ENCODE measurements around the gene BTBD17. TPM values are rescaled to one million over a fixed set of nuclear protein-coding genes. Genes with fewer than 3 reads are reported as not detected.

BTBD17 gene
- polyA plus RNA-seq, 1 of the 3 experiments (the other 2 are of a cell fraction) = not detected

- CTCF ChIA-PET = interaction anchor here (0.9 to 8.6 kb wide), 6 partner anchors 11 to 174 kb away, joined by 3 to 80 read pairs (median 8); partner anchors contain the start of gene GPR142
- no peak for TF ChIP-seq SIN3A (IDR thresholded peaks at IDR 0.05; ENCODE audit: borderline replicate concordance, low read depth, low read length)
- TF ChIP-seq FOSL2 (IDR thresholded peaks at IDR 0.05; ENCODE audit: borderline replicate concordance, low read depth) = no peak
- no peak for TF ChIP-seq ZBTB33 (IDR thresholded peaks at IDR 0.05; ENCODE audit: borderline replicate concordance, low read depth)
- no peak for TF ChIP-seq SMC3 (IDR thresholded peaks at IDR 0.05; ENCODE audit: low read depth, low read length)
- no peak for TF ChIP-seq RFX5 (IDR thresholded peaks at IDR 0.05; ENCODE audit: low read length)
- no peak for TF ChIP-seq CTCF (IDR thresholded peaks at IDR 0.05)
- no peak for TF ChIP-seq RAD21 (IDR thresholded peaks at IDR 0.05; ENCODE audit: low read length)
- no peak for TF ChIP-seq REST (IDR thresholded peaks at IDR 0.05; ENCODE audit: low read depth, low read length)
- TF ChIP-seq TCF12 (IDR thresholded peaks at IDR 0.05) = no peak
- no peak for TF ChIP-seq NFIC (IDR thresholded peaks at IDR 0.05; ENCODE audit: borderline replicate concordance)
- TF ChIP-seq IRF3 (IDR thresholded peaks at IDR 0.05; ENCODE audit: low read depth, low read length) = no peak
- TF ChIP-seq EZH2phosphoT487 (IDR thresholded peaks at IDR 0.05; ENCODE audit: borderline replicate concordance, low read depth) = no peak
- TF ChIP-seq NRF1 (IDR thresholded peaks at IDR 0.05; ENCODE audit: low read depth, low read length) = no peak
- no peak for TF ChIP-seq RXRA (IDR thresholded peaks at IDR 0.05; ENCODE audit: borderline replicate concordance, low read depth)
- TF ChIP-seq EP300 (IDR thresholded peaks at IDR 0.05; ENCODE audit: borderline replicate concordance in 1 of 2, low read depth in 1 of 2, low read length in 1 of 2) = no peak
- TF ChIP-seq POLR2AphosphoS5 (IDR thresholded peaks at IDR 0.05; ENCODE audit: low read depth, low read length) = no peak
- TF ChIP-seq TEAD4 (IDR thresholded peaks at IDR 0.05; ENCODE audit: borderline replicate concordance, insufficient read depth) = no peak
- no peak for TF ChIP-seq GABPA (IDR thresholded peaks at IDR 0.05; ENCODE audit: low read depth)
- TF ChIP-seq FOXM1 (IDR thresholded peaks at IDR 0.05; ENCODE audit: low read depth) = no peak
- no peak for TF ChIP-seq YY1 (IDR thresholded peaks at IDR 0.05; ENCODE audit: low read depth)
- POLR2A ChIA-PET = interaction anchor here (1.1 to 1.2 kb wide), 2 partner anchors 12 to 63 kb away, joined by 3 read pairs; no protein-coding TSS in a partner anchor
Observed at GRCh38 chr17:74391771-74392170, 30.1 kb upstream of the BTBD17 start.

More at GRCh38 chr17:74391771-74392170, 30.1 kb upstream of the BTBD17 start:
- Histone ChIP-seq H3K79me2 (ENCODE audit: insufficient read depth) (no peaks in the 10 kb centered on the region), H4K20me1 (ENCODE audit: insufficient read depth) (no peaks in the 10 kb centered on the region), H3F3A (replicated peaks; ENCODE audit: insufficient read depth) (no peaks in the 10 kb centered on the region), H3K4me2 (no peak overlapping the region), H3K9me2 (no peaks in the 10 kb centered on the region), H3K27ac (ENCODE audit: low read depth in 2 of 2, low read length in 1 of 2) (no peak overlapping the region), H3K4me1 (ENCODE audit: control insufficient read depth in 1 of 2, insufficient read depth in 2 of 2, low read depth in 1 of 2, low read length in 1 of 2) (no peaks in the 10 kb centered on the region; a peak in 1 of 4 replicates), H3K9me3 (no peaks in the 10 kb centered on the region), H3K36me3 (replicated peaks in 1 of 2; ENCODE audit: control insufficient read depth in 1 of 2, insufficient read depth in 2 of 2, low read length in 1 of 2) (no peaks in the 10 kb centered on the region), H3K4me3 (ENCODE audit: low read depth in 2 of 2, low read length in 1 of 2) (no peak overlapping the region), H3K27me3 (ENCODE audit: insufficient read depth) (no peaks in the 10 kb centered on the region), H3K9ac (no peak overlapping the region), H2AFZ (ENCODE audit: low read depth) (no peak overlapping the region)
- WGBS (ENCODE audit: low lambda C conversion rate) = 9% methylated on average over 5 of the region's 5 CpGs
- no peak for DNase-seq
